Mesenchymal stem cell (in vitro differentiated cells and primary cell): ENCODE data around the gene PPP1CB.

Source experiments
- DNase-seq: peaks from one replicate; pipeline ENCODE4 v3.0.0-alpha.2; 2013
- H2AFZ ChIP-seq: one replicate; pipeline ENCODE4 v1.6.1; 2013; ENCODE audit warnings: low read depth, mild to moderate bottlenecking, control low read depth, inconsistent platforms, low read length, moderate library complexity
- H2AK5ac ChIP-seq: 2 replicates; pipeline ENCODE4 v1.6.1; 2013; ENCODE audit warnings: low read length, moderate library complexity, mild to moderate bottlenecking, inconsistent platforms; ENCODE audit not compliant: severe bottlenecking
- H2BK120ac ChIP-seq: one replicate; pipeline ENCODE4 v1.6.1; 2013; ENCODE audit warnings: low read depth, mild to moderate bottlenecking, inconsistent platforms, low read length, moderate library complexity
- H2BK12ac ChIP-seq, 2 experiments: one replicate each; pipeline ENCODE4 v1.6.1; 2013; ENCODE audit warnings: inconsistent platforms in 2 of 2, low read length in 2 of 2, mild to moderate bottlenecking in 2 of 2, moderate library complexity in 2 of 2, control low read depth in 1 of 2
- H2BK15ac ChIP-seq: one replicate; pipeline ENCODE4 v1.6.1; 2013; ENCODE audit warnings: mild to moderate bottlenecking, low read depth, inconsistent platforms; ENCODE audit not compliant: poor library complexity, severe bottlenecking
- H2BK5ac ChIP-seq: 2 replicates; pipeline ENCODE4 v1.6.1; 2013; ENCODE audit warnings: low read depth, mild to moderate bottlenecking, low read length, control low read depth, inconsistent platforms; ENCODE audit not compliant: poor library complexity, severe bottlenecking
- H3K14ac ChIP-seq, 2 experiments: one replicate each; pipeline ENCODE4 v1.6.1; 2013; ENCODE audit warnings: inconsistent platforms in 2 of 2, low read length in 2 of 2, control low read depth in 1 of 2, mild to moderate bottlenecking in 1 of 2, moderate library complexity in 1 of 2
- H3K18ac ChIP-seq, 2 experiments: one replicate each; pipeline ENCODE4 v1.6.1; 2013; ENCODE audit warnings: inconsistent platforms in 2 of 2, low read length in 2 of 2, control low read depth in 1 of 2, low read depth in 1 of 2, mild to moderate bottlenecking in 1 of 2
- H3K23ac ChIP-seq, 2 experiments: one replicate each; pipeline ENCODE4 v1.6.1; 2013; ENCODE audit warnings: inconsistent platforms in 2 of 2, low read length in 2 of 2, mild to moderate bottlenecking in 2 of 2, moderate library complexity in 2 of 2, control low read depth in 1 of 2
- H3K27ac ChIP-seq: 2 replicates; pipeline ENCODE4 v1.5.1; 2013; ENCODE audit warnings: mild to moderate bottlenecking, moderate library complexity, low read length, control low read depth, inconsistent platforms; ENCODE audit not compliant: poor library complexity, severe bottlenecking
- H3K27me3 ChIP-seq, 2 experiments: 2 replicates each; pipeline versions ENCODE4 v1.6.1 to v1.7.0; 2013; ENCODE audit warnings: low read length in 2 of 2, mild to moderate bottlenecking in 2 of 2, moderate library complexity in 2 of 2, control low read depth in 1 of 2, inconsistent platforms in 1 of 2; ENCODE audit not compliant: control insufficient read depth in 1 of 2, insufficient read depth in 1 of 2
- H3K36me3 ChIP-seq, 2 experiments: 2 replicates each; pipeline versions ENCODE4 v1.6.1 to v1.7.0; 2013; ENCODE audit warnings: low read length in 2 of 2, control low read depth in 1 of 2, inconsistent platforms in 1 of 2, low read depth in 1 of 2, mild to moderate bottlenecking in 1 of 2; ENCODE audit not compliant: insufficient read depth in 2 of 2, control insufficient read depth in 1 of 2
- H3K4ac ChIP-seq, 2 experiments: one replicate each; pipeline ENCODE4 v1.6.1; 2013; ENCODE audit warnings: inconsistent platforms in 2 of 2, low read length in 2 of 2, mild to moderate bottlenecking in 2 of 2, moderate library complexity in 2 of 2, control low read depth in 1 of 2, low read depth in 1 of 2
- H3K4me1 ChIP-seq: 2 replicates; pipeline ENCODE4 v1.6.1; 2013; ENCODE audit warnings: low read depth, low read length, control low read depth; ENCODE audit not compliant: control insufficient read depth, insufficient read depth
- H3K4me2 ChIP-seq: 2 replicates; pipeline ENCODE4 v1.6.1; 2013; ENCODE audit warnings: low read length, mild to moderate bottlenecking, inconsistent platforms; ENCODE audit not compliant: poor library complexity, severe bottlenecking
- H3K4me3 ChIP-seq, 2 experiments: 2 replicates each; pipeline versions ENCODE4 v1.5.1 to v1.7.0; 2013; ENCODE audit warnings: low read length in 2 of 2, mild to moderate bottlenecking in 2 of 2, control low read depth in 1 of 2, low read depth in 1 of 2; ENCODE audit not compliant: insufficient read depth in 1 of 2
- H3K79me1 ChIP-seq: replicated peaks from 2 replicates; pipeline ENCODE4 v1.6.1; 2013; ENCODE audit warnings: mild to moderate bottlenecking, control low read depth, low read length, inconsistent platforms; ENCODE audit not compliant: poor library complexity, severe bottlenecking
- H3K9ac ChIP-seq: 2 replicates; pipeline ENCODE4 v1.7.0; 2013; ENCODE audit warnings: mild to moderate bottlenecking, low read length, moderate library complexity
- H3K9me3 ChIP-seq: 2 replicates; pipeline ENCODE4 v1.7.0; 2013; ENCODE audit warnings: mild to moderate bottlenecking, low read length; ENCODE audit not compliant: control insufficient read depth
- H4K8ac ChIP-seq: one replicate; pipeline ENCODE4 v1.6.1; 2013; ENCODE audit warnings: inconsistent platforms, mild to moderate bottlenecking, low read length, moderate library complexity
- H4K91ac ChIP-seq: one replicate; pipeline ENCODE4 v1.6.1; 2013; ENCODE audit warnings: mild to moderate bottlenecking, low read length, inconsistent platforms
- WGBS: methylation state at CpG from one replicate; pipeline ENCODE4 v1.1.7; 2013; ENCODE audit warnings: mixed read lengths; 5-methylcytosine and 5-hydroxymethylcytosine counted together

Gene PPP1CB

DNA sequence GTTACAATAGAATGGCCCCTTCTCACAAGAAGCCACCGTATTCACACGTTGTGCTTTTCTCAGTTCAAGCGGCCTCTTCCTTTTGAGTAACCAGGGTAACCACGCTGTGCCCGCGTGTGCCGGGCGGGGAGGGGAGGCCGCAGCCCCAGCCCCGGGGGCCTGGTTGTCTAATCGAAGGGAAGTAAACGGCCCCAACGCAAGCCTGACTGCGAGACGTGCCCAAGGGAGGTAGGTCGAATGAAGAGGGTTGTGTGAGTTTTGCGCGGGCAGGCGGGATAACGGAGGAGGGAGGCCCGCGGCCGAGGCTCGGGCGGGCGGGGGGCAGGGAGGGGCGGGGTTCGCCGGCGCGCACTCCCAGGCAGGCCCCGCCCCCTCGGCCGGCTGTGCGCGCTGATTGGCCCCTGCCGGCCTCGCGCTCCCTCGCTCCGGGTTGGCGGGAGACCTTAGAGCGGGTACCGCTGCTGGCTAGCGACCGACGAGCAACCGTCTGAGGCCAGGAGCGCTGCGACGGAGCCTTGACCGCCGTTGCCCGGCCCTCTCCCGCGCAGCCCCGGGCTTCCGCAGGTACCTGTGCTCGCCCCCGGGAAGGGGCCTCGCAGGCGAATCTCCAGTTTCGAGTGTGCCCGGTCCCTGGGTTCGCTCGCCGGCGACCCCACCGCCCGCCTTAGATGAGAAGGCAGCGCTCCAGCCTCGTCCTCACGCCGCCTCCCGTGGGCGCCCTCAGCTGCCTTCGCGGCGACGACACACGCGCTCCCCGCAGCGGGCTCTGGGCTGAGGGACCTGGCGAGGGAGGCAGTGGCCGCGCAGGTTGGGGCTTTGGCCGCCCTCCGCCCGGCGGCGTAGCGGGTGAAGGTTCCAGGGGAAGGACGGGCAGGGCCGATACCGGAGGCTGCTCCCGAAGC, 59.0 kb downstream of the PPP1CB start, which contains the start of gene SPDYA:
SPDYA (plus strand) TSS at position 451 of the 902 bp plus-strand sequence. CDS start 5,181 bp downstream, outside the sequence.
- Histone ChIP-seq H3K23ac (peak within 1 kb of the TSS in 1 of 2 experiments; percentile 90), H2BK12ac (no peak within 1 kb of the TSS), H3K4me2 (peak within 1 kb of the TSS; percentile 94), H3K36me3 (peaks cover 7 to 39% of the 10 kb centered on the region in 2 experiments), H3K4ac (no peak within 1 kb of the TSS), H3K27me3 (no peaks in the 10 kb centered on the region), H2BK15ac (no peak within 1 kb of the TSS), H3K9ac (peak within 1 kb of the TSS; percentile 77), H2BK5ac (no peak within 1 kb of the TSS), H2AFZ (peak within 1 kb of the TSS; percentile 36), H3K14ac (no peak within 1 kb of the TSS), H3K27ac (no peak within 1 kb of the TSS), H2BK120ac (peak within 1 kb of the TSS; percentile 19), H3K4me3 (peak within 1 kb of the TSS; percentile 62 to 77), H3K4me1 (peaks cover 15% of the 10 kb centered on the region), H4K8ac (peak within 1 kb of the TSS; percentile 82), H2AK5ac (no peak within 1 kb of the TSS), H4K91ac (peak within 1 kb of the TSS; percentile 50), H3K9me3 (no peaks in the 10 kb centered on the region), H3K18ac (peak within 1 kb of the TSS; percentile 28 to 70), H3K79me1 (no peaks in the 10 kb centered on the region)
- peak; percentile 72 for DNase-seq
- WGBS = 8% methylated on average over 78 of the region's 97 CpGs

DNA sequence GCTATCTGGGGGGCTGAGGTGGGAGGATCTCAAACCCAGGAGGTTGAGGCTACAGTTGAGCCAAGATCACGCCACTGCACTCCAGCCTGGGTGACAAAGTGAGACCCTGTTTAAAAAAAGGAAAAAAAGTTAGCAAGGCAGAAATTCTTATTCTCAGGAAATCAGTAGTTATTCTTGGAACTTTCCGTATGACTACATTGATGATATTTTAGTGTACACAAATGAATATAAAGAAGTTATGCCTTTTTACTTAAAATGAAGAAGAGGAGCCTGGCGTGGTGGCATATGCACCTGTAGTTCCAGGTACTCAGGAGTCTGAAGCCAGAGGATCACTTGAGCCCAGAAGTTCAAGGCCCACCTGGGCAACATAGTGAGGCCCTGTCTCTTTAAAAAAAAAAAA, 66.4 kb downstream of the PPP1CB start:
- no peak overlapping the region for H4K91ac ChIP-seq
- no peak overlapping the region for H2BK120ac ChIP-seq
- no peak overlapping the region for H3K23ac ChIP-seq
- no peak overlapping the region for H3K27ac ChIP-seq
- H3K4ac ChIP-seq = no peak overlapping the region
- no peak overlapping the region for H2BK15ac ChIP-seq
- no peak overlapping the region for H3K4me3 ChIP-seq
- H3K18ac ChIP-seq = no peak overlapping the region
- H3K79me1 ChIP-seq = no peaks in the 10 kb centered on the region
- H3K4me2 ChIP-seq = no peak overlapping the region
- no peaks in the 10 kb centered on the region for H3K9me3 ChIP-seq
- H4K8ac ChIP-seq = no peak overlapping the region
- H3K27me3 ChIP-seq = no peaks in the 10 kb centered on the region
- no peak overlapping the region for H3K14ac ChIP-seq
- 94% methylated on average over 2 of the region's 3 CpGs for WGBS
- no peak overlapping the region for H2BK12ac ChIP-seq
- H2AFZ ChIP-seq = no peak overlapping the region
- no peak overlapping the region for H2AK5ac ChIP-seq
- DNase-seq = no peak
- no peak overlapping the region for H3K9ac ChIP-seq
- peaks cover 0 to 5% of the 10 kb centered on the region in 2 experiments for H3K36me3 ChIP-seq
- H3K4me1 ChIP-seq = peaks cover 1% of the 10 kb centered on the region
- H2BK5ac ChIP-seq = no peak overlapping the region

DNA sequence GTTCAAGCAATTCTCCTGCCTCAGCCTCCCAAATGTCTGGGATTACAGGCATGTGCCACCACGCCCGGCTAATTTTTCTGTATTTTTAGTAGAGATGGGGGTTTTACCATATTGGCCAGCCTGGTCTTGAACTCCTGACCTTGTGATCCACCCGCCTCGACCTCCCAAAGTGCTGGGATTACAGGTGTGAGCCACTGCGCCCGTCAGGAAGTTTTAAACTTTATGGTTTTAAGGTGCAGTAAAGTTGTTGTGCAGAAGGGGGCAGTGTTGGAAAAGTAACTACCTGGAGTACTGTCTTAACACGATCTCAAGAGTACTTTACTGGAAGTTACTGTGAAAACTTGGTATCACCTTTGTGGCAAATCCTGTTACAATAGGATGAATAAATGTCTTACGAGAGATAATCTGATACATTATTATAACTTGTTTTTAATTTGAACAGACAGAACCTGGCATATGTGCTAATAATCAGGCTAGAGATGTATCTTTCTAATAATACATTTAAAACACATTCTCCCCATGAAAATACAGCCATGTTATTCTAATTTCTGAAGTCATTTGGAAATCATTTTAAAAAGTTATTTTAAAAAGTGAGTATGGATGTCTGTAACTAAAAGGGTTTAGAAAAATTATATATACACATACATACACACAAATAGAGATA, 69.8 kb downstream of the PPP1CB start:
- no peak overlapping the region for H3K4me2 ChIP-seq
- no peak overlapping the region for H2BK5ac ChIP-seq
- H4K91ac ChIP-seq = no peak overlapping the region
- H3K9me3 ChIP-seq = no peaks in the 10 kb centered on the region
- H3K14ac ChIP-seq = no peak overlapping the region
- H2BK120ac ChIP-seq = no peak overlapping the region
- H4K8ac ChIP-seq = no peak overlapping the region
- no peak overlapping the region for H3K4ac ChIP-seq
- no peak overlapping the region for H2AK5ac ChIP-seq
- H3K23ac ChIP-seq = no peak overlapping the region
- H3K4me1 ChIP-seq = no peaks in the 10 kb centered on the region
- 2% methylated on average over 7 of the region's 8 CpGs for WGBS
- H3K9ac ChIP-seq = peak overlapping the region; percentile 45
- H2AFZ ChIP-seq = no peak overlapping the region
- H2BK15ac ChIP-seq = no peak overlapping the region
- peak; percentile 67 for DNase-seq
- no peak overlapping the region for H3K4me3 ChIP-seq
- H3K27ac ChIP-seq = no peak overlapping the region
- H3K18ac ChIP-seq = no peak overlapping the region
- H2BK12ac ChIP-seq = no peak overlapping the region
- H3K79me1 ChIP-seq = no peaks in the 10 kb centered on the region
- H3K27me3 ChIP-seq = no peaks in the 10 kb centered on the region
- H3K36me3 ChIP-seq = no peaks in the 10 kb centered on the region

- H3K4me3 ChIP-seq = no peak overlapping the region
- no peak overlapping the region for H4K91ac ChIP-seq
- no peak overlapping the region for H2BK15ac ChIP-seq
- no peak overlapping the region for H4K8ac ChIP-seq
- H3K4ac ChIP-seq = no peak overlapping the region
- H2BK5ac ChIP-seq = no peak overlapping the region
- H3K36me3 ChIP-seq = no peaks in the 10 kb centered on the region
- no peak overlapping the region for H2AFZ ChIP-seq
- DNase-seq = no peak
- no peak overlapping the region for H3K23ac ChIP-seq
- H3K9ac ChIP-seq = no peak overlapping the region
- H3K27ac ChIP-seq = no peak overlapping the region
- H3K4me1 ChIP-seq = no peaks in the 10 kb centered on the region
- H3K27me3 ChIP-seq = no peaks in the 10 kb centered on the region
- H2BK120ac ChIP-seq = no peak overlapping the region
- H2AK5ac ChIP-seq = no peak overlapping the region
- H2BK12ac ChIP-seq = no peak overlapping the region
- no peak overlapping the region for H3K18ac ChIP-seq
- no peak overlapping the region for H3K14ac ChIP-seq
- H3K79me1 ChIP-seq = no peaks in the 10 kb centered on the region
- no peak overlapping the region for H3K4me2 ChIP-seq
- H3K9me3 ChIP-seq = no peaks in the 10 kb centered on the region
Observed at GRCh38 chr2:28822036-28822435, 70.4 kb downstream of the PPP1CB start.
